Stimulated activated CD4-positive, alpha-beta T cell treated with anti-CD3 and anti-CD28 coated beads, Interleukin-4, amount 100 ng/mL, for 48 hours (primary cell): ENCODE data around the gene SGSM2.
"Not testable (repeated sequence)": the region's sequence is repeated elsewhere in the genome, so short reads cannot be mapped to it uniquely, and the experiment has no call there.

Source experiments
- DNase-seq, 2 donors: peaks; one replicate each; pipeline ENCODE4 v3.0.0-alpha.2; 2020; ENCODE audit warnings: low read depth in 2 of 2

Gene SGSM2

GRCh38 chr17:2336852-2337543, at the start of gene SGSM2:
Gene SGSM2 (plus strand): TSS chr17:2337501. CDS start chr17:2337689, 188 bp downstream.
- DNase-seq, result peak; percentile 47 to 49

DNA sequence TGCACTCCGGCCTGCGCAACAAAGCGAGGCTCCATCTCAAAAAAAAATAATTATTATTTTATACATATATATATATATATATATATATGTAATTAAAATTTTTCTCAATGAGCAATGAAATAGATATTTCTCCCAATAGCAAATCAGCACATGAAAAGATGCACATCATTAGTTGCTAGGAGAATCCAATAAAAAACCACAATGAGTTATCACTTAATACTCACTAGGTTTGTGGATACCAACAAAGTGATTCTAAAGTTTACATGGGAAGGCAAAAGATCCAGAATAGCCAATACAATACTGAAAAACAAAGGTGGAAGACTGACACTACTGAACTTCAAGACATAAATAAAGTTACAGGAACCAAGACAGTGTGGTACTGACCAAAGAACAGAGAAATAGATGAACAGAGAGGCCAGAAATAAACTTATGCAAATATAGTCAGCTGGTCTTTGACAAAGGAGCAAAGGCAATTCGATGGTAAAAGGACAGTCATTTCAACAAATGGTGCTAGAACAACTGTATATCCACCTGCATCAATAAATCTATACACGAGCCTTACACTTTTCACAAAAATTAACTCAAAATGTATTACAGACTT, 47.3 kb upstream of the SGSM2 start:
- no peak for DNase-seq

DNA sequence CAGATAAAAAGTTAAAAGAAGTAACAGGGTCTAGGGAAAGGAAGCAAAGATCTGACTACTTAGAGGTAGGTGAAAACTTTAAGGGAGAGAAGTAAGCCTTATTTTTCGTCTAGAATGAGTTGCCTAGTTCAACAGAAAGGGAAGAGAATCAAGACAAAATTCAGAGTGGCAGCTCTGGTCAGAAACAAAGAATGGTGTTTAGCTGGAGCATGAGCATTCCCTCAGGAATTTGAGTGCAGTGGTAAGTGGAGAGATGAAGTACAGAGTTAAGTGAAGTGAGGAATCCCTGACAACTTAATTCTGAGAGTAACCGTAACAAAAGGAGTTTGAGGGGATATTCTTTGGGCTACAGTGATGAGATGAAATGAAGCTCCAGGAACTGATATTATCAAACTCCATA, 45.2 kb upstream of the SGSM2 start:
- DNase-seq, result no peak

DNA sequence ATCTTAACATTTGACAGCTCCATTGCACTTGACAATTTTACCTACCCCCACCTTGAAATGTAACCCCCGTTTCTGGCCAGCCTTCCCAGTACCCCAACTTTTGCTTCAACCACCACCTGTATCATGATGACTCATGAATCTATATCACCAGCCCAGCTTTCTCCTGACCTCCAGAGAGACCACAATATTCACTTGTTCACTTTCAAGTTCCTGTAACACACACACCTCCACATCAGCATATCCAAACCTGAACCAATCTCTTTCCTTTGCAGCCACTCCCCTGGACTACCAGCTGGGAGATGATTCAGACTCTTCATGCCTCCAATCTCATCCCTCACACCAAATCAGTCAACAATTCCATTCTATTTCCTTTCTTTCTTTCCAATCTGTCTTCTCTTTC, 41.7 kb upstream of the SGSM2 start:
- no peak for DNase-seq

DNA sequence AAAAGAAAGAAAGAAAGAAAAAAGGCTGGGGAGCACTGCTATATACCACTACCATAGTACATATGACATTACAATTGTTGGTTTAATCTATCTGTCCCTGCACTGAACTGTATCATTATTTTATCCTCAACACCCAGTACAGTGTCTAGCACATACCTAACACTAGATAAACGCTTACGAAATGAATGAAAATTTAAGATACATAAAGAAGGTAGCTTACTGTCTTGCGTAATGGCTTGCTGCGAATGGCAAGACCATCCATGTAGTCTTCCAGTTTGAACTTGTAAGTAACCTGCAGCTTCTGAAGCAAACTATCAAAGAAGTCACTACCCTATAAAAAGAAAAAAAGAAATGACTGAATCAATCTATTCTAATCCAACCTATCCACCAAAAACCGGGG, 40.3 kb upstream of the SGSM2 start:
- DNase-seq, result no peak

- no peak for DNase-seq
These were observed 38.2 kb upstream of the SGSM2 start for GRCh38 chr17:2299136-2299535.

DNA sequence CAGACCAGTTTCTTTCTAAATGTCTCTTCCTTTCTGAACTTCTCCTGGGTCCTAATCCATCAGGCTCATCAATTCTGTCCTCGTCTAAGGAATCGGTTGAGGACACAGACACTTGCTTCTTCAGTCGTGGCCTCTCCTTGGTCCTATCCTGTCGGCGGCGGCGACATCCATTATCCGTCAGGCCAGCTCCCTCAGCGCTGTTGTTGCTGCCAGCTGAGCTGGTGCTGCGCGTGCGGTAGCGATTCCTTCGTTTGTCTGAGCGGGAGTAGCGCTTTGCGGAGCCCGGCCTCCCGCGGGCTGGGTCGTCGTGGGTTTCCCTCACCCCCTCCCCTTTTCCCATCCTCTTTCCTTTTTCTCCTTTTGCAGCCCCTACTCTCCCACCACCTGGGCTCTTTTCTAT, 37.5 kb upstream of the SGSM2 start:
- no peak for DNase-seq

DNA sequence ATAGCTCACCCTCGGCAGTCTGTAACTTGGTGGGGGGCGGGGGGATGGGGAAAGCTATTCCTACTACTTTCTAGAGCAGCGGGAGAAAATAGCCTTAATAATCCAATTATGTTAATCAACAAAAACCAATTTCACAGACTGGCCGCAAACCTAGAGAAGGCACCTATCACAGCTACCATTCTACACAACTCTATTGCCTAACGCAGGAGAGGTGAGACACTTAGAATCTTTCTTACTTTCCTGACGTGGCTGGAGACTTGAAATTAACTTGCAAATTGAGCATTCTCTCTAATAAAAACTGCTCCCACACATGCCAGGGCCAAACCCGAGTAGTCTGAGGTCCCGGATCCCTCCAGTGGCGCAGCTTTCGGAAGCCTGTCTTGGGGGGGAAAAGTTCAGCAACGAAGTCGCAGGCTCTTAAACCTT, 34.5 kb upstream of the SGSM2 start:
- DNase-seq, result no peak

GRCh38 chr17:2303204-2304188, 33.8 kb upstream of the SGSM2 start, which contains the start of the genes SMG6 and SRR:
Gene SMG6 (minus strand): TSS chr17:2303785. CDS start chr17:2303720, 65 bp downstream.
Gene SRR (plus strand): TSS chr17:2303950. CDS start chr17:2315561, 11,611 bp downstream.
- peak; percentile 93 to 95 for DNase-seq

DNA sequence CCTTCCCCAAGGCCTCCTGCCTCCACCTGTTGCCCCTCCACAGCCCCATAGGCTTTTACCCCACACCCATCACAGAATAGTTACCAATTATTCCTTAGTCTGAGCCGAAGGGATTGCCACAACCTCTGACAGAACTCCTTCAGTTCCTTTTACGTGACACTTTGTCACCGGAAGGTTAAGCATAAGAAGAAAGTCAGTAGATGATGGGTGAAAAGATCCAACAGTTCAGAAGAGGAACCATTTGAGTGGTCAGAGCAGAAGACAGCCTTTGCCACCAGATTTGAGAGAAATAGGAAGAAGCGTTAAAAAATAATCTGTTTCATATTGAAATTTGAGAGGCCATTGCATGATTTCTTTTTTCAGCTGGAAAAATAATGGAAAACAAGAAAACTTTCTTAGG, 32.4 kb upstream of the SGSM2 start:
- no peak for DNase-seq

DNA sequence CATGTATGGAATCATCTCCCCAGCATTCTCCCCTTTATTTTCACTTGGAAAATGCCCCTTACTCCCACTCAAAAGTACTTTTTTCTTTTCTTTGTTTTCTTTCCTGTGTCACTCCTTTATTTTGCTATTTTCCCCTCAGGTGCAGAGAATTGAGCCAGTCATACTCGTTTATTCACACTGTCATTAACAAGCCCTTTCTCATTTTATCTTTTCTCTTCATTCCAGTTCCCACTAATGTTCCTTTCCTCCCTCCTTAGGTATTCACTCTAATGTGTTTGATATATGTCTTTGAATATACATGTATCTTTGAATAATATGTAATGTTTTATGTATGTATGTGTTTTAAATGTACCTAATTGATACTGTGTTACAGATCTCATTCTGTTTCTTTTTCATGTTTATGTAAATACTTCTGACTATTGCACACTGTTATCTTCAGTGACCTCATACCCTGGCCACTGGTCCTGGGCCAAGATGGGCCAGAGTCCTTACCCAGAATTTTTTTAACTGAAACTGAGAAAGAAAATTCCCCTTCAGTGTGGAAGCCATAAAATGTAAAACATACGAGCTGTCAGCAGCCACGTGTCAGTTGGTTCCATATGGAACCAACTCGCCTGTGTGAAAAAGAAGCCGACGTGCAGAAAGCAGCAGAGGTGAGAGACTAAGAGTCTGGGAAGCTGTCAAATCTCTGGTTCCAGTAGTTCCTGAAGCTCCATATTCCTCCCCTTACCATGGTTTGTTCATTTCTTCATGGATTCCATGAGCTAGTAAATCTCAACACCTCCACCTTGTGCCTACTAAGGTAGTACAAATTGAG, 27.8 kb upstream of the SGSM2 start:
- no peak for DNase-seq

DNA sequence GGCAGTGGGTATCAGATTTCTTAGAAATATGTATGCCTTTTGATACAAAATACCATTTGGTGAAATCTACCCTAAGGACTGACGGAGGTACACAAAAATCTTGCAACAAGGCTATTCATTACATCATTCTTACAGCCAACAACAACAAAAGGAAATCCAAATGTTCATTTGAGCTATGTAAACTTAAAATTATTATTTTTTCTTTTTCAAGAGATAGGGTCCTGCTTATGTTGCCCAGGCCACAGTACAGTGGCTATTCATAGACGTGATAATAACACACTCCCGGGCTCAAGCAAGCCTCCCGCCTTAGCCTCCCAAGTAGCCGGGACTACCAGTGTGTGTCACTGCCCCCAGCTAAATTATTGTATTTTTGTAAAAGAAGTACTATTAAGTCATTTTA, 24.6 kb upstream of the SGSM2 start:
- no peak for DNase-seq

GRCh38 chr17:2316916-2317205, 20.4 kb upstream of the SGSM2 start:
- DNase-seq, result not testable (repeated sequence)

DNA sequence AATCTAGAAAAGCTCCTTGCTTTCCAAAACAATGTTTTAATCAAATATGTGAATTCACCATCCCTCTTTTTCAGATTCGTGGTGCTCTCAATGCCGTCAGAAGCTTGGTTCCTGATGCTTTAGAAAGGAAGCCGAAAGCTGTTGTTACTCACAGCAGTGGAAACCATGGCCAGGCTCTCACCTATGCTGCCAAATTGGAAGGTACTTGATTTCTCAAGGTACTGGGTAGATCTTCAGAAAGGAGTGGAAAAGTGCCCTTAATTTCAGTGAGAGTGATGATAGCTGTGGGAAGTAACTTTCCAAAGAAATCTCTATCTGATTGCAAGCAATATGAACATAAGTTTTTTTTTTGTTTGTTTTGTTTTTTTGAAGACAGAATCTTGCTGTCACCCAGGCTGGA, 19.5 kb upstream of the SGSM2 start:
- no peak for DNase-seq

DNA sequence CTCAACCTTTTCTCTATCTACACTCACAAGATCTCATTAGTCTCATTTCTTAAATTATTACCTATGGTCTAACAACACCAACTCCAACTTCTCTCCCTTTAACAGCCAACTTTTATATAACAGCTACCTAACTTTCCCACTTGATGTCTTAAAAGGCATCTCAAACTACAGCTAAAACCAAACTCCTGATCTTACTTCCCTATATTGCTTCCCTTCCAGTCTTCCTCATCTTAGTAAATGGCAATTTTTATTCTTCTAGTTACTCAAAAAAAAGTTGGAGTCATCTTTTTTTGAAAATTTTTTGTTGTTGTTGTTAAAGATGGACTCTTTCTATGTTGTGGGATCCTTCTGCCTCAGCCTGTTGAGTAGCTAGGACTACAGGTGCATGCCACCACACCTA, 18.2 kb upstream of the SGSM2 start:
- no peak for DNase-seq

- DNase-seq, result no peak
These were observed 15.9 kb upstream of the SGSM2 start for GRCh38 chr17:2321399-2321798.

DNA sequence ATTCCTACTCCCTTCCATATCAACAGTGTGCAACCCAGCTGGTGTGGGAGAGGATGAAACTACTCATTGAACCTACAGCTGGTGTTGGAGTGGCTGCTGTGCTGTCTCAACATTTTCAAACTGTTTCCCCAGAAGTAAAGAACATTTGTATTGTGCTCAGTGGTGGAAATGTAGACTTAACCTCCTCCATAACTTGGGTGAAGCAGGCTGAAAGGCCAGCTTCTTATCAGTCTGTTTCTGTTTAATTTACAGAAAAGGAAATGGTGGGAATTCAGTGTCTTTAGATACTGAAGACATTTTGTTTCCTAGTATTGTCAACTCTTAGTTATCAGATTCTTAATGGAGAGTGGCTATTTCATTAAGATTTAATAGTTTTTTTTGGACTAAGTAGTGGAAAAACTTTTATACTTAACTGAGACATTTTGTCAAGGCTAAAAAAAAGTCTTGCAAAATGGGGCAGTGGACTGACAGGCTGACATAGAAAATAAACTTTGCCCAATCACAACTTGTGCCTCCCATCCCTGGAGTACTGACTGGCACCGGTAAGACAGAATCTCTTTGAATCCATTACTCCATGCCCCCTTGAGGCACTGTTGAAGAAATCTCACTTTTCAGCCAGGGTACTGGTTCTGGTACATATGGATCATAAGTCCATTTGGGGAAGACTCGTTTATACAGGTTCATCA, 13.5 kb upstream of the SGSM2 start:
- no peak for DNase-seq

GRCh38 chr17:2331303-2331702, 6.0 kb upstream of the SGSM2 start:
- no peak for DNase-seq

- DNase-seq, result no peak
These were observed 1.5 kb upstream of the SGSM2 start for GRCh38 chr17:2335726-2336214.

DNA sequence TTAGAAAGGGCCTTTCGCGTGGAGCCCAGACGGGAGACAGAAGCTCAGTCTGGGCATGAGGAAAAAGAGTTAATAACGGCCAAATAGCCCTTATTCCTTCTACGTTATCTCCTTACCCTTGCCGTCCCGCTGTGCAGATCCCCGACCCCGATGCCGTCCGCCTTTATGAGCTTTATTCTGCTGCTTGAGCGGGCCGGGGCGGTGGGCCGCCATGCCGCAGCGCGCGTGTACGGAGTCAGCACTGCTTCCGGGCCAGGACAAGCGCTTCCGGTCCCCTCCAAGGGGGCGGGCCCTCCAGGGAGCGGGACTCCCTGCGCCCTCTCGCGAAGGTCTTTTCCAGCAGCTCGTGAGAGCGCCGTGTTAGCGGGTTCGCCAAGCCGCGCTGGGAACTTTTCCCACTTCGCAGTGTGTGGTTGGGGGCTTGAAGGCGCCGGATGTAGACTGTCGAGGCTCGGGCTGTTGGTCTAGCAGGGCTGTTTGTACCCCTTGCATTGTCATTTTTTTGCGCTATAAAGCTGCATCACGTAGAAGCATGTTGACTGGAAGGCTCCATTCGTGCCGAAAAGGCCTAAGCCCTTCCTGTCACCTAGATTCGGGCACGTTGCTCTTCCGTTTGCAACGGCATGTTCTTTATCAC, 968 bp upstream of the SGSM2 start, which contains the start of gene TSR1:
Gene TSR1, minus strand, starts transcription at position 243 of the 637 bp plus-strand sequence. Its CDS starts 30 bp downstream, at position 213.
- peak; percentile 82 to 90 for DNase-seq
